DND-41 (cell line): ENCODE results near the gene ARHGAP26.

Experiments
- ATAC-seq: fragments of 200-7000 bp; cut with Tn5 transposase; 3 replicates; pipeline ENCODE4 v1.9.1; 2021; ENCODE audit warnings: low read depth; ENCODE audit not compliant: insufficient read depth
- DNase-seq: peaks from one replicate; pipeline ENCODE4 v3.0.0-alpha.2; 2020
- H2AFZ ChIP-seq: 2 replicates; pipeline ENCODE4 v1.6.0; 2012; ENCODE audit warnings: low read depth, low read length
- H3K27ac ChIP-seq: 2 replicates; pipeline ENCODE4 v1.5.1; 2012; ENCODE audit warnings: low read length, inconsistent platforms
- H3K27me3 ChIP-seq: fragments of 200-600 bp; sonication (generic); 2 replicates; pipeline ENCODE4 v1.6.0; 2012; ENCODE audit warnings: low read length, mild to moderate bottlenecking, inconsistent platforms; ENCODE audit not compliant: insufficient read depth, poor library complexity
- H3K36me3 ChIP-seq: 2 replicates; pipeline ENCODE4 v1.5.1; 2012; ENCODE audit warnings: low read length, inconsistent platforms; ENCODE audit not compliant: insufficient read depth
- H3K4me1 ChIP-seq: 2 replicates; pipeline ENCODE4 v1.5.1; 2012; ENCODE audit warnings: mild to moderate bottlenecking, low read length; ENCODE audit not compliant: insufficient read depth
- H3K4me2 ChIP-seq: 2 replicates; pipeline ENCODE4 v1.6.0; 2012; ENCODE audit warnings: mild to moderate bottlenecking, moderate library complexity, low read length, inconsistent platforms; ENCODE audit not compliant: insufficient read depth
- H3K4me3 ChIP-seq, 2 experiments: fragments of 200-600 bp in 1 of 2; shearing (Covaris generic) in 1 of 2; 2 replicates each; pipeline ENCODE4 v1.5.1; 2012 to 2016; ENCODE audit warnings: inconsistent platforms in 2 of 2, low read length in 2 of 2, mild to moderate bottlenecking in 2 of 2, low read depth in 1 of 2, moderate library complexity in 1 of 2
- H3K79me2 ChIP-seq: 2 replicates; pipeline ENCODE4 v1.6.0; 2012; ENCODE audit warnings: low read length, inconsistent platforms; ENCODE audit not compliant: insufficient read depth
- H3K9ac ChIP-seq: 2 replicates; pipeline ENCODE4 v1.6.0; 2012; ENCODE audit warnings: low read depth, mild to moderate bottlenecking, inconsistent platforms, low read length, moderate library complexity
- H3K9me3 ChIP-seq: 2 replicates; pipeline ENCODE4 v1.5.1; 2012; ENCODE audit warnings: low read length, moderate library complexity, mild to moderate bottlenecking, inconsistent platforms; ENCODE audit not compliant: insufficient read depth, severe bottlenecking
- H4K20me1 ChIP-seq: 2 replicates; pipeline ENCODE4 v1.6.0; 2012; ENCODE audit warnings: low read length; ENCODE audit not compliant: insufficient read depth
- CTCF ChIP-seq: IDR thresholded peaks from 2 replicates; pipeline ENCODE4 v1.5.1; 2012; ENCODE audit warnings: borderline replicate concordance, low read length, moderate library complexity, mild to moderate bottlenecking; ENCODE audit not compliant: poor library complexity, severe bottlenecking; ENCODE audit errors: extremely low read depth
- EZH2 ChIP-seq: IDR thresholded peaks from 3 replicates; pipeline ENCODE4 v1.6.1; 2012; ENCODE audit warnings: borderline replicate concordance, low read depth, mild to moderate bottlenecking, moderate library complexity, low read length, inconsistent platforms; ENCODE audit not compliant: severe bottlenecking

Gene ARHGAP26

GRCh38 chr5:143275512-143276363 is 505.6 kb downstream of the ARHGAP26 start:
- no peak overlapping the region for H2AFZ ChIP-seq
- ATAC-seq = peak; percentile 29; the same call in 1 of the 3 replicates
- peaks cover 36% of the 10 kb centered on the region for H3K36me3 ChIP-seq
- no peak overlapping the region for H3K9ac ChIP-seq
- no peaks in the 10 kb centered on the region for H3K4me1 ChIP-seq
- no peaks in the 10 kb centered on the region for H3K9me3 ChIP-seq
- no peak overlapping the region for H3K4me3 ChIP-seq
- no peak for DNase-seq
- H3K79me2 ChIP-seq = 0 out of 2 replicates have a peak, but pooled peaks cover 3% of the 10 kb centered on the region
- H3K27me3 ChIP-seq = no peaks in the 10 kb centered on the region
- H4K20me1 ChIP-seq = peaks cover 3% of the 10 kb centered on the region; the same call in 1 of the 2 replicates
- H3K27ac ChIP-seq = no peak overlapping the region; the same call in 1 of the 2 replicates
- TF ChIP-seq CTCF (no peak), EZH2 (no peak)
- H3K4me2 ChIP-seq = no peak overlapping the region

- Histone ChIP-seq H3K4me3 (no peak overlapping the region), H3K27ac (no peak overlapping the region), H2AFZ (no peak overlapping the region), H3K4me1 (no peaks in the 10 kb centered on the region), H3K9ac (no peak overlapping the region), H3K36me3 (peaks cover 54% of the 10 kb centered on the region), H3K4me2 (no peak overlapping the region), H3K9me3 (no peaks in the 10 kb centered on the region), H3K27me3 (no peaks in the 10 kb centered on the region), H3K79me2 (0 out of 2 replicates have a peak, but pooled peaks cover 3% of the 10 kb centered on the region), H4K20me1 (peaks cover 3% of the 10 kb centered on the region; the same call in 1 of the 2 replicates)
- DNase-seq (no peak), ATAC-seq (no peak)
- TF ChIP-seq EZH2 = no peak
- no peak for TF ChIP-seq CTCF
These were observed 507.4 kb downstream of the ARHGAP26 start for GRCh38 chr5:143277536-143277935.
